ENCODE data around the gene ANKRD23.
"Not testable (repeated sequence)": the region's sequence is repeated elsewhere in the genome, so short reads cannot be mapped to it uniquely, and the experiment has no call there.

Gene ANKRD23

GRCh38 chr2:96864343-96865091 lies 20.7 kb upstream of the ANKRD23 start:
- Histone ChIP-seq H3K4me1 (peaks cover 85% of the 10 kb centered on the region), H3K9ac (peak overlapping the region; percentile 40; the same call in 1 of the 2 replicates), H3K4me3 (no peak overlapping the region), H3K9me3 (no peaks in the 10 kb centered on the region), H4K20me1 (peaks cover 73% of the 10 kb centered on the region), H3K27me3 (no peaks in the 10 kb centered on the region), H3K36me3 (peaks cover 66% of the 10 kb centered on the region), H3K27ac (peak overlapping the region; percentile 99), H3K4me2 (peak overlapping the region; percentile 99)
- TF ChIP-seq Cebpa-rat (IDR thresholded peaks at IDR 0.05), result no peak

- no peak for TF ChIP-seq Cebpa-rat (IDR thresholded peaks at IDR 0.05)
- Histone ChIP-seq H3K9ac (peak overlapping the region; percentile 40; the same call in 1 of the 2 replicates), H3K27me3 (no peaks in the 10 kb centered on the region), H3K36me3 (peaks cover 70% of the 10 kb centered on the region), H3K4me3 (peak overlapping the region; percentile 6; the same call in 1 of the 2 replicates), H3K27ac (peak overlapping the region; percentile 99), H3K4me1 (peaks cover 93% of the 10 kb centered on the region), H4K20me1 (peaks cover 80% of the 10 kb centered on the region), H3K9me3 (no peaks in the 10 kb centered on the region), H3K4me2 (peak overlapping the region; percentile 99)
These were observed 19.9 kb upstream of the ANKRD23 start for GRCh38 chr2:96863575-96864342.

GRCh38 chr2:96863056-96863455 lies 19.2 kb upstream of the ANKRD23 start:
- H3K36me3 ChIP-seq, result peaks cover 70% of the 10 kb centered on the region
- H3K9me3 ChIP-seq, H3K9ac ChIP-seq, H3K27me3 ChIP-seq: not testable (repeated sequence)
- H3K4me2 ChIP-seq, result peak overlapping the region; percentile 99
- peak overlapping the region; percentile 6; the same call in 1 of the 2 replicates for H3K4me3 ChIP-seq
- peak; percentile 81 for TF ChIP-seq Cebpa-rat (IDR thresholded peaks at IDR 0.05)
- H4K20me1 ChIP-seq, result peaks cover 77% of the 10 kb centered on the region
- H3K4me1 ChIP-seq, result peaks cover 99% of the 10 kb centered on the region
- peak overlapping the region; percentile 99 for H3K27ac ChIP-seq

- no peaks in the 10 kb centered on the region for H3K27me3 ChIP-seq
- peaks cover 66% of the 10 kb centered on the region for H4K20me1 ChIP-seq
- H3K27ac ChIP-seq, result peak overlapping the region; percentile 99
- peak overlapping the region; percentile 58 for H3K4me3 ChIP-seq
- H3K4me1 ChIP-seq, result peaks cover 92% of the 10 kb centered on the region
- peaks cover 57% of the 10 kb centered on the region for H3K36me3 ChIP-seq
- no peak for TF ChIP-seq Cebpa-rat (IDR thresholded peaks at IDR 0.05)
- H3K9ac ChIP-seq, result peak overlapping the region; percentile 71
- H3K4me2 ChIP-seq, result peak overlapping the region; percentile 99
- H3K9me3 ChIP-seq, result no peaks in the 10 kb centered on the region
These were observed 17.3 kb upstream of the ANKRD23 start for GRCh38 chr2:96861074-96861473.

GRCh38 chr2:96860065-96861029 lies 16.5 kb upstream of the ANKRD23 start:
- Histone ChIP-seq H3K36me3 (peaks cover 50% of the 10 kb centered on the region), H3K27ac (peak overlapping the region; percentile 99), H3K27me3 (no peaks in the 10 kb centered on the region), H3K4me1 (peaks cover 92% of the 10 kb centered on the region), H3K4me2 (peak overlapping the region; percentile 99), H3K4me3 (peak overlapping the region; percentile 58), H3K9me3 (no peaks in the 10 kb centered on the region), H3K9ac (peak overlapping the region; percentile 71), H4K20me1 (peaks cover 60% of the 10 kb centered on the region)
- no peak for TF ChIP-seq Cebpa-rat (IDR thresholded peaks at IDR 0.05)

- Histone ChIP-seq H3K9ac (peak overlapping the region; percentile 90), H3K27ac (peak overlapping the region; percentile 68), H3K9me3 (no peaks in the 10 kb centered on the region), H4K20me1 (peaks cover 60% of the 10 kb centered on the region), H3K4me3 (no peak overlapping the region), H3K36me3 (peaks cover 47% of the 10 kb centered on the region), H3K27me3 (no peaks in the 10 kb centered on the region), H3K4me2 (peak overlapping the region; percentile 99), H3K4me1 (peaks cover 92% of the 10 kb centered on the region)
- no peak for TF ChIP-seq Cebpa-rat (IDR thresholded peaks at IDR 0.05)
These were observed 15.9 kb upstream of the ANKRD23 start for GRCh38 chr2:96859681-96860064.

- peak overlapping the region; percentile 77 for H3K4me3 ChIP-seq
- peaks cover 60% of the 10 kb centered on the region for H4K20me1 ChIP-seq
- H3K4me2 ChIP-seq, result peak overlapping the region; percentile 77
- H3K27me3 ChIP-seq, result no peaks in the 10 kb centered on the region
- TF ChIP-seq Cebpa-rat (IDR thresholded peaks at IDR 0.05), result no peak
- H3K36me3 ChIP-seq, result peaks cover 47% of the 10 kb centered on the region
- H3K27ac ChIP-seq, result peak overlapping the region; percentile 68
- H3K4me1 ChIP-seq, result peaks cover 87% of the 10 kb centered on the region
- H3K9me3 ChIP-seq, result no peaks in the 10 kb centered on the region
- H3K9ac ChIP-seq, result peak overlapping the region; percentile 90
These were observed 15.4 kb upstream of the ANKRD23 start for GRCh38 chr2:96859099-96859649.

- Histone ChIP-seq H3K36me3 (peaks cover 47% of the 10 kb centered on the region), H3K9me3 (no peaks in the 10 kb centered on the region), H3K9ac (peak within 1 kb of the TSS; percentile 90), H4K20me1 (peaks cover 48% of the 10 kb centered on the region), H3K27ac (peak within 1 kb of the TSS; percentile 93), H3K4me1 (peaks cover 73% of the 10 kb centered on the region), H3K27me3 (no peaks in the 10 kb centered on the region), H3K4me2 (peak within 1 kb of the TSS; percentile 83), H3K4me3 (peak within 1 kb of the TSS; percentile 77)
- no peak for TF ChIP-seq Cebpa-rat (IDR thresholded peaks at IDR 0.05)
These were observed 14.0 kb upstream of the ANKRD23 start, which contains the start of gene ANKRD39 for GRCh38 chr2:96857667-96858372. ANKRD39 (minus strand) TSS chr2:96858016; CDS start chr2:96857987, 29 bp downstream.
